K562 (cell line): ENCODE measurements around the gene ZC3H12C. TPM values are rescaled to one million over a fixed set of nuclear protein-coding genes. Genes with fewer than 3 reads are reported as not detected.

ENCODE experiments used
- ATAC-seq: fragments of 200-7000 bp; cut with Tn5 transposase; 3 replicates; pipeline ENCODE4 v1.9.1; 2020; ENCODE audit warnings: moderate library complexity
- BruUV-seq: library from RNA; stranded (reverse); fragments of 400-500 nt; replicated peaks from 2 replicates; lab custom pipeline; 2021; lab: Mats Ljungman, UMichigan
- CTCF ChIA-PET: fragments of 300-600 bp; formaldehyde crosslinking; extraction: SDS; loops from one replicate; lab custom pipeline; 2021; ENCODE audit warnings: low intra/inter-chr PET ratio; lab: Yijun Ruan, JAX
- POLR2A ChIA-PET: fragments of 300-600, 350-650 bp; sonication (Branson Sonifier 250); formaldehyde crosslinking; extraction: SDS; loops from one replicate; lab custom pipeline; 2021; ENCODE audit warnings: antibody characterized with exemption, inconsistent platforms; lab: Yijun Ruan, JAX
- DNase-seq, 4 experiments: peaks; one replicate each; pipeline versions ENCODE4 v3.0.0 to v3.0.0-alpha.2; 2011 to 2018; ENCODE audit warnings: low spot score in 3 of 4, mixed read lengths in 3 of 4; ENCODE audit errors: extremely low read depth in 1 of 4
- FAIRE-seq: peaks from 2 replicates; lab custom pipeline; 2011; peaks lifted over from hg19 to GRCh38; lab: Jason Lieb, UNC
- H2AFZ ChIP-seq: 2 replicates; pipeline ENCODE4 v1.6.0; 2011; ENCODE audit warnings: low read depth, low read length, control low read depth, inconsistent platforms
- H3K27ac ChIP-seq: fragments of 200-600 bp; 3 replicates; pipeline ENCODE4 v1.8.0; 2011; ENCODE audit warnings: low read depth, mild to moderate bottlenecking, control low read depth, inconsistent platforms, low read length, moderate library complexity, mixed read lengths; ENCODE audit errors: extremely low read depth
- H3K27me3 ChIP-seq, 2 experiments: fragments of 300-600 bp in 1 of 2; 2 replicates in 1 of 2; 3 replicates in 1 of 2; pipeline versions ENCODE4 v1.6.0 to v1.8.0; 2011; ENCODE audit warnings: inconsistent platforms in 2 of 2, low read length in 2 of 2, mild to moderate bottlenecking in 1 of 2, mixed read lengths in 1 of 2, moderate library complexity in 1 of 2; ENCODE audit not compliant: control insufficient read depth in 2 of 2, insufficient read depth in 2 of 2
- H3K36me3 ChIP-seq: fragments of 300-600 bp; 3 replicates; pipeline ENCODE4 v1.8.0; 2011; ENCODE audit warnings: mild to moderate bottlenecking, low read length, inconsistent platforms; ENCODE audit not compliant: control insufficient read depth, insufficient read depth
- H3K4me1 ChIP-seq, 2 experiments: fragments of 200-600 bp in 1 of 2; replicated peaks in 1 of 2; 2 replicates in 1 of 2; 3 replicates in 1 of 2; pipeline versions ENCODE4 v1.5.1 to v1.8.0; 2011; ENCODE audit warnings: inconsistent platforms in 2 of 2, low read length in 2 of 2, mild to moderate bottlenecking in 1 of 2, mixed read lengths in 1 of 2, moderate library complexity in 1 of 2; ENCODE audit not compliant: control insufficient read depth in 2 of 2, insufficient read depth in 2 of 2
- H3K4me2 ChIP-seq: 2 replicates; pipeline ENCODE4 v1.6.1; 2011; ENCODE audit warnings: low read length, control low read depth, inconsistent platforms, mixed read lengths; ENCODE audit not compliant: insufficient read depth
- H3K4me3 ChIP-seq: fragments of 200-600 bp; sonication (generic), shearing (Covaris generic); 2 replicates; pipeline ENCODE4 v1.5.1; 2016; ENCODE audit warnings: control low read depth, inconsistent platforms
- H3K79me2 ChIP-seq: fragments of 200-600 bp; 3 replicates; pipeline ENCODE4 v1.8.0; 2011; ENCODE audit warnings: low read length, inconsistent platforms; ENCODE audit not compliant: control insufficient read depth, insufficient read depth
- H3K9ac ChIP-seq, 2 experiments: 2 replicates each; pipeline versions ENCODE4 v1.6.0 to v1.6.1; 2011; ENCODE audit warnings: low read depth in 2 of 2, low read length in 2 of 2, control low read depth in 1 of 2, inconsistent platforms in 1 of 2, mild to moderate bottlenecking in 1 of 2, mixed read lengths in 1 of 2; ENCODE audit not compliant: insufficient read depth in 1 of 2
- H3K9me1 ChIP-seq: one replicate; pipeline ENCODE4 v1.6.0; 2011; ENCODE audit warnings: inconsistent platforms, mild to moderate bottlenecking, low read length, moderate library complexity; ENCODE audit not compliant: control insufficient read depth, insufficient read depth
- H3K9me3 ChIP-seq: replicated peaks from 2 replicates; pipeline ENCODE4 v1.5.1; 2011; ENCODE audit warnings: low read depth, low read length, inconsistent platforms; ENCODE audit not compliant: control insufficient read depth, insufficient read depth
- H4K20me1 ChIP-seq: replicated peaks from 2 replicates; pipeline ENCODE4 v1.6.1; 2011; ENCODE audit warnings: low read length, inconsistent platforms, mixed read lengths; ENCODE audit not compliant: control insufficient read depth, insufficient read depth
- CBFA2T2 ChIP-seq: fragments of 450-650 bp; conservative IDR thresholded peaks from 2 replicates; pipeline ENCODE4 v1.6.1; 2017; ENCODE audit warnings: mild to moderate bottlenecking
- CBX3 ChIP-seq, 2 experiments: IDR thresholded peaks; 1 replicate in 1 of 2; 2 replicates in 1 of 2; pipeline ENCODE4 v1.6.1; 2012; ENCODE audit warnings: inconsistent platforms in 2 of 2, low read length in 2 of 2, borderline replicate concordance in 1 of 2, control low read depth in 1 of 2
- RBM25 ChIP-seq: fragments of 200-400 bp; formaldehyde crosslinking; IDR thresholded peaks from 2 replicates; pipeline ENCODE4 v1.6.1; 2018; ENCODE audit warnings: low read length, low read depth, moderate library complexity; ENCODE audit not compliant: severe bottlenecking
- ZNF121 ChIP-seq: sonication (generic); formaldehyde crosslinking; conservative IDR thresholded peaks from 2 replicates; pipeline ENCODE4 v1.8.0; 2022; ENCODE audit warnings: missing genetic modification reagents
- WGBS: fragments of 100-300 bp; shearing (Covaris generic); methylation state at CpG from one replicate; pipeline ENCODE4 v1.1.6; 2016; ENCODE audit warnings: low coverage, mixed read lengths; ENCODE audit not compliant: insufficient coverage; ENCODE audit errors: missing lambda C conversion rate; 5-methylcytosine and 5-hydroxymethylcytosine counted together
- in situ Hi-C: fragments of 300-500 bp; cut with MboI; formaldehyde crosslinking; loops from 4 replicates; pipeline ENCODE4 v1.15.0; 2018; ENCODE audit warnings: inconsistent platforms, mixed read lengths
- intact Hi-C: fragments of 100-400 bp; cut with micrococcal nuclease; formaldehyde crosslinking; loops from 2 replicates; pipeline ENCODE4 v1.14.2; 2022
- polyA plus RNA-seq, 8 experiments: library from polyadenylated mRNA; depleted of rRNA in 4 of 8; stranded (reverse) in 5 of 8; unstranded in 3 of 8; fragments of >200 nt; fragmentation: Nextera tagmentation in 2 of 8; fragmentation: Illumina TruSeq in 1 of 8; extraction: Ambion mirVana in 2 of 8; extraction: Trizol in 1 of 8; gene quantifications; 2 replicates each; pipeline versions ENCODE4 v1.2.1 to v1.2.3, GENCODE V29; 2011 to 2014; ENCODE audit warnings: inconsistent platforms in 1 of 8, missing spikeins in 1 of 8
- total RNA-seq, 7 experiments: library from RNA; depleted of rRNA in 6 of 7; stranded (reverse); fragments of >200 nt in 6 of 7; fragmentation: Illumina TruSeq in 2 of 7; extraction: Trizol in 2 of 7; gene quantifications; 2 replicates each; pipeline versions ENCODE4 v1.2.1 to v1.2.3, GENCODE V29; 2011 to 2021; ENCODE audit warnings: low replicate concordance in 1 of 7

ZC3H12C gene
- total and polyA plus RNA-seq, 9 of the 15 experiments (the other 6 are each of a cell fraction or from before 2014, with no cell fraction given): 0.56 to 5.9 (median 3.3) TPM

GRCh38 chr11:110100476-110101240 is 7.5 kb downstream of the ZC3H12C start:
- no peak for TF ChIP-seq CBFA2T2
- no peaks in the 10 kb centered on the region for H3K9me3 ChIP-seq
- intact Hi-C loops: no loop called here
- H3K4me2 ChIP-seq: no peak overlapping the region
- 68% methylated on average over 7 of the region's 7 CpGs for WGBS
- H3K36me3 ChIP-seq: no peaks in the 10 kb centered on the region
- FAIRE-seq: no peak
- H3K9me1 ChIP-seq: no peaks in the 10 kb centered on the region
- in situ Hi-C loops: no loop called here
- H3K27me3 ChIP-seq: no peaks in the 10 kb centered on the region
- ChIA-PET CTCF (no interaction called here), POLR2A (interaction anchor here (1.2 kb wide), 1 partner anchor 10 kb away, joined by 3 read pairs; no protein-coding TSS in a partner anchor)
- H3K27ac ChIP-seq: no peak overlapping the region
- H3K9ac ChIP-seq: no peak overlapping the region
- no TSS peak for BruUV-seq
- ATAC-seq: no peak
- DNase-seq: no peak
- H3K4me3 ChIP-seq: no peak overlapping the region
- peaks cover 8% of the 10 kb centered on the region for H3K79me2 ChIP-seq
- H3K4me1 ChIP-seq: no peaks in the 10 kb centered on the region; a peak in 2 of 5 replicates
- no peaks in the 10 kb centered on the region for H4K20me1 ChIP-seq
- no peak overlapping the region for H2AFZ ChIP-seq

GRCh38 chr11:110106713-110107274 is 13.6 kb downstream of the ZC3H12C start:
- Histone ChIP-seq H3K9ac (no peak overlapping the region), H3K36me3 (no peaks in the 10 kb centered on the region; the same call in 2 of the 3 replicates), H3K9me3 (no peaks in the 10 kb centered on the region; the same call in 1 of the 2 replicates), H3K27me3 (no peaks in the 10 kb centered on the region), H3K9me1 (no peaks in the 10 kb centered on the region), H2AFZ (no peak overlapping the region), H3K79me2 (0 out of 3 replicates have a peak, but pooled peaks cover 2% of the 10 kb centered on the region), H3K4me3 (no peak overlapping the region), H3K27ac (no peak overlapping the region), H3K4me1 (no peaks in the 10 kb centered on the region), H4K20me1 (no peaks in the 10 kb centered on the region), H3K4me2 (no peak overlapping the region)
- 26% methylated on average over 2 of the region's 2 CpGs for WGBS
- BruUV-seq: no TSS peak
- POLR2A ChIA-PET: no interaction called here
- in situ Hi-C loops: no loop called here
- ATAC-seq (no peak), FAIRE-seq (no peak), DNase-seq (no peak)
- CTCF ChIA-PET: no interaction called here
- TF ChIP-seq CBX3 (IDR thresholded peaks at IDR 0.05; ENCODE audit: borderline replicate concordance in 1 of 2, low read length in 2 of 2): 0 out of 3 replicates have a peak, but pooled peaks of 1 of the 2 experiments have one; percentile 40
- peak; percentile 65 for TF ChIP-seq RBM25
- no peak for TF ChIP-seq ZNF121 (CRISPR knock-in tag)
- intact Hi-C loops: no loop called here
